ENCODE results near the gene MRGPRD.

MRGPRD gene

DNA sequence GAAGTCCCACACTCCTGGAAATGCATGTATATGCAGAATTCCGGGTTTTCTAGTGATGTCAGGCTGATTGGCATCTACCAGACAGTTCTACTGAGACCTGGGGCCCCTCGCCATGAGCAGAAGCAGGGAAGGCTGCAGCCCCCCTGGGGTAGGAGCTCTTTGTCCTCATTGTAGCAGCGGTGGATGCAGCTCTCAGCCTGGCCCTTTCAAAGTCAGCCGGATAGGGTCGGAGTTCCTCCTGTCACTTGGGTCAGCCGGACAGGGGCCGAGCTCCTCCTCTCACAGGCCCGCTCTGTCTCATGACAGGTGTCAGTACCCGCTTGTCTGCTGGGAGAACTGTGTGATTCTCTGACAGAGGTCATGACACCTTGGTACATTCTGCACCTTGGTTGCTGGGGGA lies 30.0 kb downstream of the MRGPRD start:
- Histone ChIP-seq H3K9ac (ENCODE audit: insufficient read length, low read depth) (no peak overlapping the region), H3K4me3 (ENCODE audit: insufficient read length, low read depth) (no peak overlapping the region), H3K9me3 (ENCODE audit: insufficient read depth, low read length) (no peaks in the 10 kb centered on the region), H3K27me3 (ENCODE audit: insufficient read depth, insufficient read length) (no peaks in the 10 kb centered on the region), H3K4me1 (ENCODE audit: insufficient read depth, insufficient read length) (peaks cover 9% of the 10 kb centered on the region), H3K36me3 (ENCODE audit: insufficient read depth, insufficient read length, low read length) (no peaks in the 10 kb centered on the region)
- TF ChIP-seq SUZ12 (IDR thresholded peaks at IDR 0.05; ENCODE audit: extremely low read depth, insufficient read depth, insufficient read length) (no peak), ZNF274 (IDR thresholded peaks at IDR 0.05; ENCODE audit: low read depth, low read length) (no peak), YY1 (IDR thresholded peaks at IDR 0.05; ENCODE audit: insufficient read depth, insufficient read length) (no peak)
- DNase-seq (ENCODE audit: low read depth, low spot score) = peak; percentile 35

DNA sequence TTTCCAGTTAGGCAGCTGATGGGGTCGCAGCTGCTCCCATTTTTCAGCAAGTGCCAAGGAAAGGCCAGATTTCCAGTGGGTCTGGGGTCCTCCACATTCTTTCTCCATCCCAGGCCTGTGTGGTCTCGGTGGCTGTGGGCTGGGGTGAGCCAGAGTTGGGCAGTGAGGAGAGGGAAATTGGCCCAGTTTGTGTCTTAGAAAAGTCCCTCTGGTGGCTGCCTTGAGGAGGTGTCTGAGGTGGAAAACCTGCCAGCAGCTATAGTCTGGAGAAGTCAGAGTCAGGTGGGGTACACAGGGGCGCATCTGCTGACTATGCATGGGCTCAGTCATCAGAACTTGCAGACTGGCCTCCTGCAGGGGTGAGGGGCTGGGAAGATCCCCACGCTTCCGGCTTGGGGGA lies 30.5 kb downstream of the MRGPRD start:
- TF ChIP-seq ZNF274 (IDR thresholded peaks at IDR 0.05; ENCODE audit: low read depth, low read length) (no peak), YY1 (IDR thresholded peaks at IDR 0.05; ENCODE audit: insufficient read depth, insufficient read length) (no peak), SUZ12 (IDR thresholded peaks at IDR 0.05; ENCODE audit: extremely low read depth, insufficient read depth, insufficient read length) (no peak)
- no peak overlapping the region for H3K4me3 ChIP-seq (ENCODE audit: insufficient read length, low read depth)
- peak; percentile 39 for DNase-seq (ENCODE audit: low read depth, low spot score)
- peak overlapping the region; percentile 61 for H3K9ac ChIP-seq (ENCODE audit: insufficient read length, low read depth)
- H3K9me3 ChIP-seq (ENCODE audit: insufficient read depth, low read length) = no peaks in the 10 kb centered on the region
- H3K36me3 ChIP-seq (ENCODE audit: insufficient read depth, insufficient read length, low read length) = no peaks in the 10 kb centered on the region
- no peaks in the 10 kb centered on the region for H3K27me3 ChIP-seq (ENCODE audit: insufficient read depth, insufficient read length)
- peaks cover 9% of the 10 kb centered on the region for H3K4me1 ChIP-seq (ENCODE audit: insufficient read depth, insufficient read length)

DNA sequence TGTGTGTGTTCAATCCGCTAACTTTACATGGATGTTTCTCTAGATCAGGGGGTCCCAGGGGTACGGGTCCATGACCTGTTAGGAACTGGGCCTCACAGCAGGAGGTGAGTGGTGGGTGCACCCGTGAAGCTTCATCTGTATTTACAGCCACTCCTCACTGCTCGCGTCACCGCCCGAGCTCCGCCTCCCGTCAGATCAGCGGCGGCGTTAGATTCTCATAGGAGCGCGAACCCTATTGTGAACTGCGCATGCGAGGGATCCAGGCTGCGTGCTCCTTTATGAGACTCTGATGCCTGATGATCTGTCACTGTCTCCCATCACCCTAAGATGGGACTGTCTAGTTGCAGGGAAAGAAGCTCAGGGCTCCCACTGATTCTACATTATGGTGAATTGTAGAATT lies 31.9 kb downstream of the MRGPRD start:
- TF ChIP-seq YY1 (IDR thresholded peaks at IDR 0.05; ENCODE audit: insufficient read depth, insufficient read length) (no peak), ZNF274 (IDR thresholded peaks at IDR 0.05; ENCODE audit: low read depth, low read length) (no peak), SUZ12 (IDR thresholded peaks at IDR 0.05; ENCODE audit: extremely low read depth, insufficient read depth, insufficient read length) (no peak)
- DNase-seq (ENCODE audit: low read depth, low spot score) = no peak
- Histone ChIP-seq H3K27me3 (ENCODE audit: insufficient read depth, insufficient read length) (no peaks in the 10 kb centered on the region), H3K9me3 (ENCODE audit: insufficient read depth, low read length) (no peaks in the 10 kb centered on the region), H3K9ac (ENCODE audit: insufficient read length, low read depth) (no peak overlapping the region), H3K4me3 (ENCODE audit: insufficient read length, low read depth) (no peak overlapping the region), H3K4me1 (ENCODE audit: insufficient read depth, insufficient read length) (peaks cover 9% of the 10 kb centered on the region), H3K36me3 (ENCODE audit: insufficient read depth, insufficient read length, low read length) (no peaks in the 10 kb centered on the region)

DNA sequence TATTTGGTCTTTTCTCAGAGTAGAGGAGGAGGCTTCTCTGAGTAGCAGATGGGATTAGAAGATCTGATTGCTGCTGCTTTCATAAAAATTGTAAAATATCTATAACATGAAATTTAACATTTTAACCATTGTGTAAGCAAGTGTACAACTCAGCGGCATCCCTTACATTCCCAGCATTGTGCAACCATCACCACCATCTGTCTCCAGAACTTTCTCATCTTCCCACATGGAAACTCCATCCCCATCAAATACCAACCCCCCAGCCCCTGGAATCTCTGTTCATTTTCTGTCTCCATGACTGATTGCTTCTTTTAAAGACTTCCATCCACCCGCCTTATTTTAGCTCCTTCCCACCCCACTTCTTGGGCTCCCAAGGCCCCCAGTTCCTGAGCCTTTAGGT lies 32.3 kb downstream of the MRGPRD start:
- Histone ChIP-seq H3K9me3 (ENCODE audit: insufficient read depth, low read length) (no peaks in the 10 kb centered on the region), H3K36me3 (ENCODE audit: insufficient read depth, insufficient read length, low read length) (no peaks in the 10 kb centered on the region), H3K4me3 (ENCODE audit: insufficient read length, low read depth) (no peak overlapping the region), H3K9ac (ENCODE audit: insufficient read length, low read depth) (no peak overlapping the region), H3K27me3 (ENCODE audit: insufficient read depth, insufficient read length) (no peaks in the 10 kb centered on the region), H3K4me1 (ENCODE audit: insufficient read depth, insufficient read length) (peaks cover 9% of the 10 kb centered on the region)
- DNase-seq (ENCODE audit: low read depth, low spot score) = no peak
- TF ChIP-seq YY1 (IDR thresholded peaks at IDR 0.05; ENCODE audit: insufficient read depth, insufficient read length) (no peak), ZNF274 (IDR thresholded peaks at IDR 0.05; ENCODE audit: low read depth, low read length) (no peak), SUZ12 (IDR thresholded peaks at IDR 0.05; ENCODE audit: extremely low read depth, insufficient read depth, insufficient read length) (no peak)

DNA sequence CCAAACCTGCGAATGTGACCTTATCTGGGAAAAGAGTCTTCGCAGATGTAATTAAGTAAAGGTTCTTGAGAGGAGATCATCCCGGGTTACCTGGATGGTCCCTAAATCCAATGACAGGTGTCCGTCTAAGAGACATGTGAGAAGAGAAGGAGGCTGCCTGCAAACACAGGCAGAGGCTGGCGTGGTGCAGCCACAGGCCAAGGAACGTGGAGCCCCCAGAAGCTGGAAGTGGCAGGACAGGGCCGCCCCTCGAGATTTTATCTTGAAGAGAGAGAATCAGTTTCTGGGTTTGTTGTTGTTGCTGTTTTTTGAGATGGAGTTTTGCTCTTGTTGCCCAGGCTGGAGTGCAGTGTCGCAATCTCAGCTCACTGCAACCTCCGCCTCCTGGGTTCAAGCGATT lies 33.6 kb downstream of the MRGPRD start:
- DNase-seq (ENCODE audit: low read depth, low spot score) = no peak
- H3K9ac ChIP-seq (ENCODE audit: insufficient read length, low read depth) = no peak overlapping the region
- no peak overlapping the region for H3K4me3 ChIP-seq (ENCODE audit: insufficient read length, low read depth)
- TF ChIP-seq SUZ12 (IDR thresholded peaks at IDR 0.05; ENCODE audit: extremely low read depth, insufficient read depth, insufficient read length) (no peak), ZNF274 (IDR thresholded peaks at IDR 0.05; ENCODE audit: low read depth, low read length) (no peak), YY1 (IDR thresholded peaks at IDR 0.05; ENCODE audit: insufficient read depth, insufficient read length) (no peak)
- H3K27me3 ChIP-seq (ENCODE audit: insufficient read depth, insufficient read length) = no peaks in the 10 kb centered on the region
- H3K4me1 ChIP-seq (ENCODE audit: insufficient read depth, insufficient read length) = peaks cover 9% of the 10 kb centered on the region
- H3K9me3 ChIP-seq (ENCODE audit: insufficient read depth, low read length) = no peaks in the 10 kb centered on the region
- peaks cover 1% of the 10 kb centered on the region for H3K36me3 ChIP-seq (ENCODE audit: insufficient read depth, insufficient read length, low read length)

DNA sequence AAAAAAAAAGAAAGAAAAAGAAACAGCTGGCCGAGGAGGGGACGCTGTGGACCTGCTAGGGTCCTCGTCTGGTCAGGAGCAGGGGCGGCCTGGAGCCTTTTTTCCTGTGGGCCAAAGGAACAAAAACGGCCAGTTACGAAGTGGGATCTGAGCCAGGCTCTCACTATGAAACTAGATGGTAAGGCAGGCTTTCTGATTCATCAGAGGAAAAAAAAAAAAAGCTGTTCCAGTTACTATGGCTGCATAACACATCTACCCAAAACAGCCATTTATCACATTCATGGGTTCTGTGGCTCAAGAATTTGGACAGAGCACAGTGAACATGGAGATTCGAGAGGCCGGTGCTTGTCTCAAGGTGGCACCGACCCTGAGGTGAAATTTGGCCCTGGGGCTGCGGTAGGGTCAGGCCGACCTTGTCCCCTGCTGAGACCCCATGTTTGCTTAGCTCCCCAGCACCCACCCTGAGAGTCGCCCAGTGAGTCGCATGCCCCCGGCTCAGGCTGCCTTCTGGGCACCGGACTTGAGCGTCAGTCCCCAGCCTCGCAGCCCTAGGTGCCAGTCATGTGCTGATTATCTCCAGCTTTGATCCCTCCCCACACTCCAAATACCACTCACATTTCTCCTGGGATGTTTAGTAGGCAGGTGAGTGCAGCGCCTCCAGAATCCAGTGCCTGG lies 34.2 kb downstream of the MRGPRD start:
- TF ChIP-seq YY1 (IDR thresholded peaks at IDR 0.05; ENCODE audit: insufficient read depth, insufficient read length) (no peak), ZNF274 (IDR thresholded peaks at IDR 0.05; ENCODE audit: low read depth, low read length) (no peak), SUZ12 (IDR thresholded peaks at IDR 0.05; ENCODE audit: extremely low read depth, insufficient read depth, insufficient read length) (no peak)
- H3K27me3 ChIP-seq (ENCODE audit: insufficient read depth, insufficient read length) = no peaks in the 10 kb centered on the region
- no peak overlapping the region for H3K9ac ChIP-seq (ENCODE audit: insufficient read length, low read depth)
- H3K36me3 ChIP-seq (ENCODE audit: insufficient read depth, insufficient read length, low read length) = peaks cover 5% of the 10 kb centered on the region
- no peak overlapping the region for H3K4me3 ChIP-seq (ENCODE audit: insufficient read length, low read depth)
- peaks cover 9% of the 10 kb centered on the region for H3K4me1 ChIP-seq (ENCODE audit: insufficient read depth, insufficient read length)
- H3K9me3 ChIP-seq (ENCODE audit: insufficient read depth, low read length) = no peaks in the 10 kb centered on the region
- no peak for DNase-seq (ENCODE audit: low read depth, low spot score)

DNA sequence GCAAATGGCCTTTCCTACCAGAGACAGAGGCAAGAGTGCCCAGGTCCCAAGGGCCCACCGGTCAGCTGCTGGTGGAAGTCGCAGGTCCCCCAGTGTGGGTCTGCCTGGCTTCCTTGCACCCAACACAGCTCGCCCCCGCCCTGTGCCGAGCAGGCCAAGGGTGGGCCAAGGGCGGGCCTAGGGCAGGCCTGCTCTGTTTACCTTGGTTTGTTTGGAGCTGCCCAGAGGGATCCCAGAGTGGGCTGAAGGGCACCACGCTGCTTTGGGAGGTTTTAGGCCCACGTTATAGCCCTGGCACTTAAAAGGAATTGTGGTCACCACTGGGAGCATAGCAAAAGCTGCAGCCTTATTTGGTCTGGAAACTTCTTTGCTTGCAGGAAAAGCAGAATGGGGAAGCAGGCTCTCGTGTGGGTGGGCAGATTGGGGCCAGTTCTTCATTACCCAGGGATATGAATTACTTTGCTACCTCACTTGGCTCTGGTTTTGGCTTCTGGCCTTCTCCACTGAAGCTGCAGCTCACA lies 38.0 kb downstream of the MRGPRD start:
- TF ChIP-seq ZNF274 (IDR thresholded peaks at IDR 0.05; ENCODE audit: low read depth, low read length) (no peak), YY1 (IDR thresholded peaks at IDR 0.05; ENCODE audit: insufficient read depth, insufficient read length) (no peak), SUZ12 (IDR thresholded peaks at IDR 0.05; ENCODE audit: extremely low read depth, insufficient read depth, insufficient read length) (no peak)
- peaks cover 4% of the 10 kb centered on the region for H3K4me1 ChIP-seq (ENCODE audit: insufficient read depth, insufficient read length)
- no peaks in the 10 kb centered on the region for H3K27me3 ChIP-seq (ENCODE audit: insufficient read depth, insufficient read length)
- no peak overlapping the region for H3K9ac ChIP-seq (ENCODE audit: insufficient read length, low read depth)
- no peaks in the 10 kb centered on the region for H3K9me3 ChIP-seq (ENCODE audit: insufficient read depth, low read length)
- no peak overlapping the region for H3K4me3 ChIP-seq (ENCODE audit: insufficient read length, low read depth)
- H3K36me3 ChIP-seq (ENCODE audit: insufficient read depth, insufficient read length, low read length) = peaks cover 36% of the 10 kb centered on the region
- no peak for DNase-seq (ENCODE audit: low read depth, low spot score)
